Endothelial cell of umbilical vein (primary cell): ENCODE measurements around the gene PAK2. TPM values are rescaled to one million over a fixed set of nuclear protein-coding genes. Genes with fewer than 3 reads are reported as not detected.

ENCODE experiments used
- BruUV-seq: library from RNA; stranded (reverse); fragments of 400-500 nt; replicated peaks from 2 replicates; lab custom pipeline; 2021; lab: Mats Ljungman, UMichigan
- CTCF ChIA-PET: fragments of 300-600, 350-600 bp; sonication (Branson Sonifier 250); formaldehyde crosslinking; loops from one replicate; lab custom pipeline; 2021; ENCODE audit warnings: antibody characterized with exemption, inconsistent platforms; lab: Charles Lee
- POLR2A ChIA-PET: fragments of 300-600, 350-600 bp; sonication (Branson Sonifier 250); formaldehyde crosslinking; loops from one replicate; lab custom pipeline; 2021; ENCODE audit warnings: antibody characterized with exemption, inconsistent platforms; lab: Charles Lee
- DNase-seq: peaks from one replicate; pipeline ENCODE4 v3.0.0-alpha.2; 2011; ENCODE audit warnings: low read depth, low spot score
- FAIRE-seq: peaks from 2 replicates; lab custom pipeline; 2011; peaks lifted over from hg19 to GRCh38; lab: Jason Lieb, UNC
- H2AFZ ChIP-seq: 2 replicates; pipeline ENCODE4 v1.6.0; 2012; ENCODE audit warnings: low read depth, low read length, control low read depth, inconsistent platforms
- H3K27ac ChIP-seq: 2 replicates; pipeline ENCODE4 v1.5.1; 2011; ENCODE audit warnings: low read depth, mild to moderate bottlenecking, control low read depth, low read length, moderate library complexity; ENCODE audit not compliant: insufficient read depth
- H3K27me3 ChIP-seq, 2 experiments: 2 replicates each; pipeline versions ENCODE4 v1.6.0 to v1.6.1; 2011; ENCODE audit warnings: low read length in 2 of 2, mixed read lengths in 1 of 2; ENCODE audit not compliant: control insufficient read depth in 2 of 2, insufficient read depth in 2 of 2
- H3K36me3 ChIP-seq, 2 experiments: 2 replicates in 1 of 2; 3 replicates in 1 of 2; pipeline ENCODE4 v1.5.1; 2011; ENCODE audit warnings: low read length in 2 of 2, mild to moderate bottlenecking in 1 of 2, moderate library complexity in 1 of 2; ENCODE audit not compliant: control insufficient read depth in 2 of 2, insufficient read depth in 2 of 2; ENCODE audit errors: extremely low read depth in 1 of 2
- H3K4me1 ChIP-seq: 3 replicates; pipeline ENCODE4 v1.5.1; 2011; ENCODE audit warnings: mild to moderate bottlenecking, low read length; ENCODE audit not compliant: control insufficient read depth, insufficient read depth; ENCODE audit errors: extremely low read depth
- H3K4me2 ChIP-seq: 2 replicates; pipeline ENCODE4 v1.6.1; 2011; ENCODE audit warnings: low read length, control low read depth, mixed read lengths; ENCODE audit not compliant: insufficient read depth
- H3K4me3 ChIP-seq, 3 experiments: fragments of 200-600 bp in 1 of 3; sonication (generic), shearing (Covaris generic) in 1 of 3; replicated peaks in 1 of 3; 2 replicates each; pipeline ENCODE4 v1.5.1; 2011 to 2016; ENCODE audit warnings: control low read depth in 3 of 3, low read length in 3 of 3, mild to moderate bottlenecking in 2 of 3, inconsistent platforms in 1 of 3, low read depth in 1 of 3, moderate library complexity in 1 of 3; ENCODE audit not compliant: insufficient read depth in 1 of 3
- H3K79me2 ChIP-seq: 2 replicates; pipeline ENCODE4 v1.6.0; 2012; ENCODE audit warnings: low read length, inconsistent platforms; ENCODE audit not compliant: control insufficient read depth, insufficient read depth
- H3K9ac ChIP-seq: replicated peaks from 2 replicates; pipeline ENCODE3; 2011; ENCODE audit warnings: low read length, control low read depth; ENCODE audit not compliant: insufficient read depth; ENCODE audit errors: extremely low read depth
- H3K9me1 ChIP-seq: replicated peaks from 3 replicates; pipeline ENCODE4 v1.6.0; 2011; ENCODE audit warnings: mild to moderate bottlenecking, low read length; ENCODE audit not compliant: control insufficient read depth, insufficient read depth; ENCODE audit errors: extremely low read depth
- H3K9me3 ChIP-seq: replicated peaks from 2 replicates; pipeline ENCODE4 v1.5.1; 2012; ENCODE audit warnings: low read length, inconsistent platforms; ENCODE audit not compliant: control insufficient read depth, insufficient read depth
- H4K20me1 ChIP-seq: replicated peaks from 2 replicates; pipeline ENCODE3; 2011; ENCODE audit warnings: mild to moderate bottlenecking, low read length; ENCODE audit not compliant: control insufficient read depth, insufficient read depth; ENCODE audit errors: extremely low read depth
- EZH2 ChIP-seq: IDR thresholded peaks from 2 replicates; pipeline ENCODE4 v1.6.1; 2012; ENCODE audit warnings: borderline replicate concordance, low read depth, mild to moderate bottlenecking, moderate library complexity, low read length, inconsistent platforms; ENCODE audit not compliant: severe bottlenecking
- FOS ChIP-seq: IDR thresholded peaks from 2 replicates; pipeline ENCODE4 v1.6.1; 2011; ENCODE audit warnings: mild to moderate bottlenecking, low read length, moderate library complexity, borderline replicate concordance; ENCODE audit not compliant: insufficient read depth
- GATA2 ChIP-seq: IDR thresholded peaks from 2 replicates; pipeline ENCODE4 v1.7.0; 2011; ENCODE audit warnings: low read depth, mild to moderate bottlenecking, moderate library complexity, mixed read lengths, low read length; ENCODE audit not compliant: insufficient read length, insufficient read depth
- JUN ChIP-seq: IDR thresholded peaks from 2 replicates; pipeline ENCODE4 v1.6.1; 2011; ENCODE audit warnings: borderline replicate concordance, low read depth; ENCODE audit not compliant: insufficient read length, insufficient read depth
- MYC ChIP-seq: IDR thresholded peaks from one replicate; pipeline ENCODE4 v1.6.1; 2011; ENCODE audit warnings: mild to moderate bottlenecking, low read depth, low read length
- POLR2A ChIP-seq: IDR thresholded peaks from 2 replicates; pipeline ENCODE4 v1.6.1; 2012; ENCODE audit warnings: low read depth, mild to moderate bottlenecking, control low read depth, low read length
- POLR2AphosphoS5 ChIP-seq: IDR thresholded peaks from 2 replicates; pipeline ENCODE4 v1.6.1; 2012; ENCODE audit warnings: low read depth, mild to moderate bottlenecking, control low read depth, low read length, moderate library complexity; ENCODE audit not compliant: insufficient read depth
- dilution Hi-C: fragments of 300-500 bp; cut with MboI; formaldehyde crosslinking; loops from one replicate; pipeline ENCODE4 v1.15.0; 2019; ENCODE audit warnings: low sequenced_read_pairs; ENCODE audit not compliant: extremely low pct_ligation_motif_present
- intact Hi-C: fragments of 100-400 bp; cut with micrococcal nuclease; formaldehyde crosslinking; loops from one replicate; pipeline ENCODE4 v1.10.0; 2022
- polyA plus RNA-seq, 4 experiments: library from polyadenylated mRNA; depleted of rRNA in 3 of 4; stranded (reverse) in 3 of 4; unstranded in 1 of 4; fragments of >200 nt; gene quantifications; 2 replicates each; pipeline versions ENCODE4 v1.2.1 to v1.2.3, GENCODE V29; 2011 to 2012; ENCODE audit warnings: missing spikeins in 1 of 4
- total RNA-seq: library from RNA; stranded (reverse); gene quantifications from 2 replicates; pipeline ENCODE4 v1.2.3, GENCODE V29; 2021
- TF ChIP-seq, protein P1 (sequence below): IDR thresholded peaks from 2 replicates; pipeline ENCODE4 v1.6.1; 2011; ENCODE audit not compliant: insufficient read depth, insufficient read length
- TF ChIP-seq, protein P2 (sequence below), 2 donors: IDR thresholded peaks; 1 replicate in 1 of 2; 2 replicates in 1 of 2; pipeline ENCODE4 v1.5.1; 2011; ENCODE audit warnings: low read length in 2 of 2, mild to moderate bottlenecking in 2 of 2, moderate library complexity in 2 of 2, control low read depth in 1 of 2, inconsistent platforms in 1 of 2, low read depth in 1 of 2; ENCODE audit not compliant: insufficient read depth in 1 of 2; ENCODE audit errors: extremely low read depth in 1 of 2

PAK2 gene
- total and polyA plus RNA-seq, 2 donors (not counting 3 experiments of a cell fraction or from before 2014, with no cell fraction given) = 22.6 to 98.9 TPM

DNA sequence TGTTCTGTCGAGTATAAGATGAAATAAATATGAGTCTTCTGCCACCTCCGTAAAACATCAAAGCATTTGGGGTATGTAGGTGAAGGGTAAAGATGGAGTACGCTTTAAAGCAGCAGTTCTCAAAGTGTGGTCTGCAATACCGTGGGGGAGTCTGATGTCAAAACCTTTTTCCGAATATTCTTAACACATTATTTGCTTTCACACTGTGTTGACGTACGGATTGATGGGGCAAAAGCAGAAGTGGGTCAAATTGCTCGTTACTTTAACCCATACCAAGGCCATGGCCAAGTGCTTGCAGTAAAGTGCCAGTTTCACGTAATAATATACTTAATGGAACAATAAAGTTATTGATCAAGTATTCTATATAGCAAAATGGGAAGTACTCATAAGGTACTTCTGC, 36.3 kb downstream of the PAK2 start:
- ChIA-PET POLR2A (no interaction called here), CTCF (no interaction called here)
- Histone ChIP-seq H3K27me3 (no peaks in the 10 kb centered on the region), H3K4me3 (no peak overlapping the region), H3K4me1 (peaks cover 18% of the 10 kb centered on the region), H3K9me1 (no peaks in the 10 kb centered on the region), H3K27ac (no peak overlapping the region), H3K4me2 (no peak overlapping the region), H4K20me1 (peaks cover 12% of the 10 kb centered on the region), H2AFZ (no peak overlapping the region), H3K79me2 (peaks cover 87% of the 10 kb centered on the region), H3K9ac (no peak overlapping the region), H3K9me3 (no peaks in the 10 kb centered on the region), H3K36me3 (peaks cover 0 to 3% of the 10 kb centered on the region in 2 experiments)
- dilution Hi-C loops (no loop called here), intact Hi-C loops (loop anchor here (2.0 kb wide), 1 partner anchor 17 kb away; no protein-coding TSS in a partner anchor)
- no peak for FAIRE-seq
- no TSS peak for BruUV-seq
- DNase-seq = no peak
- TF ChIP-seq MYC = no peak
- TF ChIP-seq, protein P1, sequence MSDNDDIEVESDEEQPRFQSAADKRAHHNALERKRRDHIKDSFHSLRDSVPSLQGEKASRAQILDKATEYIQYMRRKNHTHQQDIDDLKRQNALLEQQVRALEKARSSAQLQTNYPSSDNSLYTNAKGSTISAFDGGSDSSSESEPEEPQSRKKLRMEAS = no peak
- TF ChIP-seq EZH2 = no peak
- TF ChIP-seq POLR2A = no peak
- TF ChIP-seq GATA2 = no peak
- no peak for TF ChIP-seq FOS
- no peak for TF ChIP-seq POLR2AphosphoS5
- no peak for TF ChIP-seq JUN
- TF ChIP-seq, protein P2, sequence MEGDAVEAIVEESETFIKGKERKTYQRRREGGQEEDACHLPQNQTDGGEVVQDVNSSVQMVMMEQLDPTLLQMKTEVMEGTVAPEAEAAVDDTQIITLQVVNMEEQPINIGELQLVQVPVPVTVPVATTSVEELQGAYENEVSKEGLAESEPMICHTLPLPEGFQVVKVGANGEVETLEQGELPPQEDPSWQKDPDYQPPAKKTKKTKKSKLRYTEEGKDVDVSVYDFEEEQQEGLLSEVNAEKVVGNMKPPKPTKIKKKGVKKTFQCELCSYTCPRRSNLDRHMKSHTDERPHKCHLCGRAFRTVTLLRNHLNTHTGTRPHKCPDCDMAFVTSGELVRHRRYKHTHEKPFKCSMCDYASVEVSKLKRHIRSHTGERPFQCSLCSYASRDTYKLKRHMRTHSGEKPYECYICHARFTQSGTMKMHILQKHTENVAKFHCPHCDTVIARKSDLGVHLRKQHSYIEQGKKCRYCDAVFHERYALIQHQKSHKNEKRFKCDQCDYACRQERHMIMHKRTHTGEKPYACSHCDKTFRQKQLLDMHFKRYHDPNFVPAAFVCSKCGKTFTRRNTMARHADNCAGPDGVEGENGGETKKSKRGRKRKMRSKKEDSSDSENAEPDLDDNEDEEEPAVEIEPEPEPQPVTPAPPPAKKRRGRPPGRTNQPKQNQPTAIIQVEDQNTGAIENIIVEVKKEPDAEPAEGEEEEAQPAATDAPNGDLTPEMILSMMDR (IDR thresholded peaks at IDR 0.05; ENCODE audit: extremely low read depth in 1 of 2, insufficient read depth in 1 of 2, low read depth in 1 of 2, low read length in 2 of 2) = no peak
